Tibial nerve (tissue), 4 donors: ENCODE results near the gene LAMTOR4. TPM values are rescaled to one million over a fixed set of nuclear protein-coding genes. Genes with fewer than 3 reads are reported as not detected.
"Not testable (repeated sequence)": the region's sequence is repeated elsewhere in the genome, so short reads cannot be mapped to it uniquely, and the experiment has no call there.

Experiments used
- DNase-seq, 2 donors: peaks; one replicate each; pipeline ENCODE4 v3.0.0-alpha.2; 2019; ENCODE audit warnings: low spot score in 2 of 2
- H3K27ac ChIP-seq, 4 donors: fragments of 200-600 bp; sonication (generic) in 3 of 4; one replicate each; pipeline ENCODE4 v1.5.1; 2017 to 2019; ENCODE audit warnings: mild to moderate bottlenecking in 1 of 4
- H3K27me3 ChIP-seq, 2 donors: fragments of 200-600 bp; sonication (generic) in 1 of 2; one replicate each; pipeline versions ENCODE4 v1.5.1 to v1.6.0; 2017 to 2019
- H3K36me3 ChIP-seq, 3 donors: fragments of 200-600 bp; sonication (generic); one replicate each; pipeline ENCODE4 v1.5.1; 2018 to 2019
- H3K4me1 ChIP-seq, 4 donors: fragments of 200-600 bp; sonication (generic) in 3 of 4; one replicate each; pipeline ENCODE4 v1.5.1; 2017 to 2019
- H3K4me3 ChIP-seq, 4 donors: fragments of 200-600 bp; sonication (generic) in 3 of 4; one replicate each; pipeline ENCODE4 v1.5.1; 2017 to 2019; ENCODE audit warnings: mild to moderate bottlenecking in 1 of 4, moderate library complexity in 1 of 4
- H3K9me3 ChIP-seq, 4 donors: fragments of 200-600 bp; sonication (generic) in 3 of 4; one replicate each; pipeline ENCODE4 v1.5.1; 2017 to 2019
- EP300 ChIP-seq, 2 donors: sonication (generic); formaldehyde crosslinking; IDR thresholded peaks; one replicate each; pipeline ENCODE4 v1.6.1; 2017; ENCODE audit warnings: antibody characterized with exemption in 2 of 2, mild to moderate bottlenecking in 1 of 2
- POLR2A ChIP-seq, 2 donors: fragments of 450-650 bp; IDR thresholded peaks; one replicate each; pipeline ENCODE4 v1.6.1; 2017; ENCODE audit warnings: antibody characterized with exemption in 2 of 2, mild to moderate bottlenecking in 2 of 2, moderate library complexity in 2 of 2
- WGBS, 2 donors: methylation state at CpG; one replicate each; pipeline ENCODE4 v1.1.5; 2018; 5-methylcytosine and 5-hydroxymethylcytosine counted together
- total RNA-seq, 4 donors: library from RNA; depleted of rRNA; stranded (reverse); fragments of >200 nt; gene quantifications; one replicate each; pipeline ENCODE4 v1.1.0, GENCODE V29; 2016
- TF ChIP-seq, protein P1 (sequence below), 5 experiments: fragments of 200-600 bp in 3 of 5; fragments of 450-650 bp in 2 of 5; sonication (generic) in 3 of 5; IDR thresholded peaks; one replicate each; pipeline ENCODE4 v1.5.1; 2016 to 2019; ENCODE audit warnings: antibody characterized with exemption in 5 of 5, mild to moderate bottlenecking in 3 of 5, moderate library complexity in 2 of 5

The LAMTOR4 gene
- total RNA-seq, 4 donors from 2014 or later: 226 to 312 (median 252) TPM

DNA sequence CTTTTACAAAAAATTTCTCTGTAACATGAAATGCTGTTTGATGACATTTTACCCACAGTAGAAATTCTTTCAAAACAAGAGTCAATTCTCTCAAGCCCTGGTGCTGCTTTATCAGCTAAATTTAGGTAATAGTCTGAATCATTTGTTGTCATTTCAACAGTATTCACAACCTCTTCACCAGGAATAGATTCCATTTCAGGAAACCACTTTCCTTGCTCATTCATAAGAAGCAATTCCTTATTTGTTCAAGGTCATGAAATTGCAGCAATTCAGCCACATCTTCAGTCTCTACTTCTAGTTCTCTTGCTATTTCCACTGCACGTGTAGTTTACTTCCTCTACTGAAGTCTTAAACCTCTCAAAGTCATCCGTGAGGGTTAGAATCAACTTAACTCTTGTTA lies 43.1 kb downstream of the LAMTOR4 start:
- H3K27ac ChIP-seq: no peak overlapping the region
- TF ChIP-seq EP300 (IDR thresholded peaks at IDR 0.05) (no peak), POLR2A (IDR thresholded peaks at IDR 0.05) (no peak)
- TF ChIP-seq, protein P1, sequence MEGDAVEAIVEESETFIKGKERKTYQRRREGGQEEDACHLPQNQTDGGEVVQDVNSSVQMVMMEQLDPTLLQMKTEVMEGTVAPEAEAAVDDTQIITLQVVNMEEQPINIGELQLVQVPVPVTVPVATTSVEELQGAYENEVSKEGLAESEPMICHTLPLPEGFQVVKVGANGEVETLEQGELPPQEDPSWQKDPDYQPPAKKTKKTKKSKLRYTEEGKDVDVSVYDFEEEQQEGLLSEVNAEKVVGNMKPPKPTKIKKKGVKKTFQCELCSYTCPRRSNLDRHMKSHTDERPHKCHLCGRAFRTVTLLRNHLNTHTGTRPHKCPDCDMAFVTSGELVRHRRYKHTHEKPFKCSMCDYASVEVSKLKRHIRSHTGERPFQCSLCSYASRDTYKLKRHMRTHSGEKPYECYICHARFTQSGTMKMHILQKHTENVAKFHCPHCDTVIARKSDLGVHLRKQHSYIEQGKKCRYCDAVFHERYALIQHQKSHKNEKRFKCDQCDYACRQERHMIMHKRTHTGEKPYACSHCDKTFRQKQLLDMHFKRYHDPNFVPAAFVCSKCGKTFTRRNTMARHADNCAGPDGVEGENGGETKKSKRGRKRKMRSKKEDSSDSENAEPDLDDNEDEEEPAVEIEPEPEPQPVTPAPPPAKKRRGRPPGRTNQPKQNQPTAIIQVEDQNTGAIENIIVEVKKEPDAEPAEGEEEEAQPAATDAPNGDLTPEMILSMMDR (IDR thresholded peaks at IDR 0.05): no peak
- H3K9me3 ChIP-seq: no peaks in the 10 kb centered on the region
- no peaks in the 10 kb centered on the region for H3K27me3 ChIP-seq
- WGBS, 2 donors: 38 to 42% methylated on average over 2 of the region's 2 CpGs
- H3K36me3 ChIP-seq: no peaks in the 10 kb centered on the region
- no peaks in the 10 kb centered on the region for H3K4me1 ChIP-seq
- DNase-seq: no peak
- no peak overlapping the region for H3K4me3 ChIP-seq

DNA sequence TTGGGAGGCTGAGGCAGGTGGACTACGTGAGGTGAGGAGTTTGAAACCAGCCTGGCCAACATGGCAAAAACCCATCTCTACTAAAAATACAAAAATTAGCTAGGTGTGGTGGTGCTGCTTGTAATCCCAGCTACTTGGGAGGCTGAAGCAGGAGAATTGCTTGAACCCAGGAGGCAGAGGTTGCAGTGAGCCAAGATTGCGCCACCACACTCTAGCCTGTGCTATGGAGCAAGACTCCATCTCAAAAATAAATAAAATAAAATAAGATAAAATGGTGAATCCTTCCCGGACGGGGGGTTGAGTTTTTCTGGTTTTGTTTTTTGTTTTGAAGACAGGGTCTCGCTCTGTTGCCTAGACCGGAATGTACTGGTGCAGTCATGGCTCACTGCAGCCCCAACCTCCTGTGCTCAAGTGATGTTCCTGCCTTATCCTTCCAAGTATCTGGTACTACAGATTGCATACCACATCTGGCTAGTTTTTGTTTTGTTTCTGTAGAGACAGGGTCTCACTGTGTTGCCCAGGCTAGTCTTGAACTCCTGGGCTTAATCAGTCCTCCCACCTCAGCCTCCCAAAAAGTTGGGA lies 43.7 kb downstream of the LAMTOR4 start:
- H3K9me3 ChIP-seq, H3K4me1 ChIP-seq, H3K36me3 ChIP-seq, DNase-seq, H3K27ac ChIP-seq, H3K4me3 ChIP-seq, H3K27me3 ChIP-seq: not testable (repeated sequence)
- WGBS, 2 donors: 91 to 94% methylated on average over 6 of the region's 6 CpGs

DNA sequence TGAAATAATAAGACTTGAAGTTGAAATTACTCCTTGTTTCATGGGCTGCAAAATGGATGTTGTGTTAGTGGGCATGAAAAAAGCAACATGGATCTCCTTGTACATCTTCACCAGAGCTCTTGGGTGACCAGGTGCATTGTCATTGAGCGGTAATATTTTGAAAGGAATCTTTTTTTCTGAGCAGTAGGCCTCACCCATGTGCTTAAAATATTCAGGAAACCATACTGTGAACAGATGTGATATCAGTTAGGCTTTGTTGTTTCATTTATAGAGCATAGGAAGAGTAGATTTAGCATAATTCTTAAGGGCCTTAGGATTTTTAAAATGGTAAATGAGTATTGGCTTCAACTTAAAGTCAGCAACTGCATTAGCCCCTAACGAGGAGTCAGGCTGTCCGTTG lies 44.3 kb downstream of the LAMTOR4 start:
- H3K4me1 ChIP-seq: no peaks in the 10 kb centered on the region
- H3K9me3 ChIP-seq: no peaks in the 10 kb centered on the region
- DNase-seq: no peak
- no peak overlapping the region for H3K4me3 ChIP-seq
- no peaks in the 10 kb centered on the region for H3K36me3 ChIP-seq
- WGBS, 2 donors: 74 to 95% methylated on average over 3 of the region's 3 CpGs
- no peaks in the 10 kb centered on the region for H3K27me3 ChIP-seq
- no peak overlapping the region for H3K27ac ChIP-seq
- TF ChIP-seq POLR2A (IDR thresholded peaks at IDR 0.05) (no peak), EP300 (IDR thresholded peaks at IDR 0.05) (no peak)
- TF ChIP-seq, protein P1 (IDR thresholded peaks at IDR 0.05): no peak

DNA sequence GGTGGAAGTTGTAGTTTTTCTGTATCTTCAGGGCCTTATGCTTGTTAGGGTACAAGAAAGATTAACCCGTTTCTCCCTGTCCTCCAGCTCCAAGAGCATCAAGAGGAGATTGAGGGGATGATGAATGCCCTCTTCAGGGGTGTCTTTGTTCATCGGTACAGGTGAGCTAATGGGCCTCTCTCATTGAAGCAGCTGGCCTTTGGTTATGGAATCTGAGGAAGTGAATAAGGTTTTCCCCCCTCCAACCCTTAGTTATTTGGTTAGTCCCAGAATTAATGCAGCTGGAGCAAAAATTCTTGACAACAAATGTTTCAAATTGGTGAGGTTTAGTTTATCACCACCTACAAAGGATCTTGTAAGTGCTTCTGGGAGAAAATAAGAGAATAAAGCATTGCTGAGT lies 46.5 kb downstream of the LAMTOR4 start:
- no peak for DNase-seq
- no peak overlapping the region for H3K4me3 ChIP-seq
- WGBS, 2 donors: 84 to 87% methylated on average over 2 of the region's 2 CpGs
- H3K27ac ChIP-seq: no peak overlapping the region
- no peaks in the 10 kb centered on the region for H3K9me3 ChIP-seq
- TF ChIP-seq, protein P1 (IDR thresholded peaks at IDR 0.05): no peak
- TF ChIP-seq POLR2A (IDR thresholded peaks at IDR 0.05) (no peak), EP300 (IDR thresholded peaks at IDR 0.05) (no peak)
- H3K36me3 ChIP-seq: no peaks in the 10 kb centered on the region
- no peaks in the 10 kb centered on the region for H3K27me3 ChIP-seq
- H3K4me1 ChIP-seq: no peaks in the 10 kb centered on the region

DNA sequence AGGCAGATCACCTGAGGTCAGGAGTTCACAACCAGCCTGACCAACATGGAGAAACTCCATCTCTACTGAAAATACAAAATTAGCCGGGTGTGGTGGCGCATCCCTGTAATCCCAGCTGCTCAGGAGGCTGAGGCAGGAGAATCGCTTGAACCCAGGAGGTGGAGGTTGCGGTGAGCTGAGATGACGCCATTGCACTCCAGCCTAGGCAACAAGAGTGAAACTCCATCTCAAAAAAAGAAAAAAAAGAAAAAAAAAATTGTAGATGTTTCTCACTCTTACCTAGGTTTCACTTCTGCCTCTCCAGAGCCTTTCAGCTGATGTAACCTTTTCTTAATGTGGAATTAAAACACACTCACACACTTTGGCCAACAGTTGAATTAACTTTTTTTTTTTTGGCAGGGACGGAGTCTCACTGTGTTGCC lies 47.2 kb downstream of the LAMTOR4 start:
- not testable (repeated sequence) for DNase-seq, H3K27ac ChIP-seq, H3K4me1 ChIP-seq, H3K36me3 ChIP-seq, H3K27me3 ChIP-seq, H3K4me3 ChIP-seq, H3K9me3 ChIP-seq
- 92 to 95% methylated on average over 6 of the region's 6 CpGs for WGBS, 2 donors

DNA sequence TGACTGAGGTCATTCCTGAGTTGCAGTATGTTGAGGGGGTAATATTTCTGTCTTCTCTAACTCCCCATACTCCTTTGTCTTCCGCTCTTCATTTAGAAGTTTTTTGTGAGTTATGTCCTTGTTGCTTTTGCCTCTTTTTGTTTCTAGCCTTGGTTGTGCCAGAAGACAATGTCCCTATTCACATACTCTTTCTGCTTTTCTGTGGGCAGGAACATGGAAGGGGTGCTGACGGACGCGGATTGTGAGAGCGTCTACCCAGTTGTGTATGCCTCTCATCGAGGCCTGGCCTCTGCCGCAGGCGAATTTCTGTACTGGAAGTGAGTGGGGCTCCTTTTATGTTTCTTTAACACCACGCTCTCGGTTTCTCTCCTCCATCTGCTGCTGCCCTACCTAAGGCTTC lies 49.5 kb downstream of the LAMTOR4 start:
- no peaks in the 10 kb centered on the region for H3K9me3 ChIP-seq
- peaks cover 0 to 15% (median 0%) of the 10 kb centered on the region in 3 donors for H3K36me3 ChIP-seq
- peak overlapping the region in 1 of 4 donors; percentile 61 for H3K27ac ChIP-seq
- 34 to 60% methylated on average over 10 of the region's 10 CpGs for WGBS, 2 donors
- H3K27me3 ChIP-seq: no peaks in the 10 kb centered on the region
- TF ChIP-seq, protein P1 (IDR thresholded peaks at IDR 0.05): no peak
- TF ChIP-seq EP300 (IDR thresholded peaks at IDR 0.05): no peak
- no peak for TF ChIP-seq POLR2A (IDR thresholded peaks at IDR 0.05)
- no peak overlapping the region for H3K4me3 ChIP-seq
- no peaks in the 10 kb centered on the region for H3K4me1 ChIP-seq
- DNase-seq: no peak
